NT2/D1 (cell line): ENCODE measurements around the gene CELSR2.

ENCODE experiments used
- DNase-seq: peaks from one replicate; pipeline ENCODE4 v3.0.0-alpha.2; 2011; ENCODE audit warnings: low read depth, low spot score
- H3K27me3 ChIP-seq: 2 replicates; pipeline ENCODE4 v1.6.0; 2011; ENCODE audit warnings: mild to moderate bottlenecking; ENCODE audit not compliant: insufficient read length, insufficient read depth
- H3K36me3 ChIP-seq: 2 replicates; pipeline ENCODE4 v1.6.1; 2011; ENCODE audit warnings: mild to moderate bottlenecking, low read length, mixed read lengths; ENCODE audit not compliant: insufficient read depth, insufficient read length
- H3K4me1 ChIP-seq: 2 replicates; pipeline ENCODE4 v1.5.1; 2011; ENCODE audit not compliant: insufficient read depth, insufficient read length
- H3K4me3 ChIP-seq: 2 replicates; pipeline ENCODE4 v1.5.1; 2011; ENCODE audit warnings: low read depth; ENCODE audit not compliant: insufficient read length
- H3K9ac ChIP-seq: 2 replicates; pipeline ENCODE4 v1.6.0; 2011; ENCODE audit warnings: low read depth; ENCODE audit not compliant: insufficient read length
- H3K9me3 ChIP-seq: 2 replicates; pipeline ENCODE4 v1.5.1; 2011; ENCODE audit warnings: mild to moderate bottlenecking, low read length; ENCODE audit not compliant: insufficient read depth
- SUZ12 ChIP-seq: IDR thresholded peaks from 2 replicates; pipeline ENCODE4 v1.6.1; 2011; ENCODE audit not compliant: insufficient read length, insufficient read depth; ENCODE audit errors: extremely low read depth
- YY1 ChIP-seq: IDR thresholded peaks from 2 replicates; pipeline ENCODE4 v1.6.1; 2011; ENCODE audit not compliant: insufficient read length, insufficient read depth
- ZNF274 ChIP-seq: IDR thresholded peaks from 2 replicates; pipeline ENCODE4 v1.6.1; 2011; ENCODE audit warnings: mild to moderate bottlenecking, low read depth, low read length

Gene CELSR2

GRCh38 chr1:109248797-109249629 is at the start of gene CELSR2:
TSS of gene CELSR2 (plus strand) at chr1:109249539. CDS start at chr1:109250080, 541 bp downstream.
- peaks cover 30% of the 10 kb centered on the region for H3K36me3 ChIP-seq
- peaks cover 26% of the 10 kb centered on the region for H3K27me3 ChIP-seq
- DNase-seq, result peak; percentile 82
- peak within 1 kb of the TSS; percentile 78 for H3K9ac ChIP-seq
- no peaks in the 10 kb centered on the region for H3K9me3 ChIP-seq
- H3K4me1 ChIP-seq, result peaks cover 24% of the 10 kb centered on the region
- TF ChIP-seq ZNF274, result no peak
- no peak for TF ChIP-seq SUZ12
- no peak for TF ChIP-seq YY1
- H3K4me3 ChIP-seq, result peak within 1 kb of the TSS; percentile 68

GRCh38 chr1:109199710-109200109 is 49.6 kb upstream of the CELSR2 start:
- TF ChIP-seq SUZ12, result no peak
- TF ChIP-seq YY1, result no peak
- no peaks in the 10 kb centered on the region for H3K36me3 ChIP-seq
- DNase-seq, result no peak

GRCh38 chr1:109201123-109201703 is 48.1 kb upstream of the CELSR2 start:
- H3K9ac ChIP-seq, result no peak overlapping the region
- no peak for TF ChIP-seq SUZ12
- TF ChIP-seq ZNF274, result no peak
- TF ChIP-seq YY1, result no peak

More at GRCh38 chr1:109199710-109200109, 49.6 kb upstream of the CELSR2 start:
- Histone ChIP-seq H3K4me1 (peaks cover 4% of the 10 kb centered on the region), H3K4me3 (no peak overlapping the region), H3K9ac (no peak overlapping the region), H3K27me3 (no peaks in the 10 kb centered on the region), H3K9me3 (no peaks in the 10 kb centered on the region)

GRCh38 chr1:109204484-109204883 is 44.9 kb upstream of the CELSR2 start:
- Histone ChIP-seq H3K4me1 (peaks cover 4% of the 10 kb centered on the region), H3K4me3 (no peak overlapping the region), H3K9ac (no peak overlapping the region), H3K36me3 (no peaks in the 10 kb centered on the region), H3K9me3 (no peaks in the 10 kb centered on the region), H3K27me3 (peaks cover 3% of the 10 kb centered on the region)
- DNase-seq, result no peak
- TF ChIP-seq ZNF274 (no peak), YY1 (no peak), SUZ12 (no peak)

More at GRCh38 chr1:109201123-109201703, 48.1 kb upstream of the CELSR2 start:
- Histone ChIP-seq H3K9me3 (no peaks in the 10 kb centered on the region), H3K4me3 (no peak overlapping the region), H3K36me3 (no peaks in the 10 kb centered on the region), H3K4me1 (peaks cover 4% of the 10 kb centered on the region), H3K27me3 (no peaks in the 10 kb centered on the region)
- peak; percentile 64 for DNase-seq

- H3K36me3 ChIP-seq, result no peaks in the 10 kb centered on the region
- H3K9ac ChIP-seq, result no peak overlapping the region
- H3K27me3 ChIP-seq, result peaks cover 6% of the 10 kb centered on the region
- no peak overlapping the region for H3K4me3 ChIP-seq
- TF ChIP-seq YY1 (no peak), SUZ12 (no peak), ZNF274 (no peak)
- H3K9me3 ChIP-seq, result no peaks in the 10 kb centered on the region
- no peak for DNase-seq
- peaks cover 2% of the 10 kb centered on the region for H3K4me1 ChIP-seq
Observed at GRCh38 chr1:109206339-109206738, 43.0 kb upstream of the CELSR2 start.

- no peak overlapping the region for H3K9ac ChIP-seq
- no peaks in the 10 kb centered on the region for H3K9me3 ChIP-seq
- no peak overlapping the region for H3K4me3 ChIP-seq
- H3K36me3 ChIP-seq, result no peaks in the 10 kb centered on the region
- peaks cover 6% of the 10 kb centered on the region for H3K27me3 ChIP-seq
- no peaks in the 10 kb centered on the region for H3K4me1 ChIP-seq
- DNase-seq, result no peak
- TF ChIP-seq SUZ12 (no peak), ZNF274 (no peak), YY1 (no peak)
Observed at GRCh38 chr1:109207467-109208103, 41.8 kb upstream of the CELSR2 start.

- H3K9ac ChIP-seq, result no peak overlapping the region
- H3K27me3 ChIP-seq, result peaks cover 6% of the 10 kb centered on the region
- TF ChIP-seq ZNF274 (no peak), YY1 (no peak), SUZ12 (no peak)
- no peaks in the 10 kb centered on the region for H3K9me3 ChIP-seq
- no peaks in the 10 kb centered on the region for H3K4me1 ChIP-seq
- H3K36me3 ChIP-seq, result no peaks in the 10 kb centered on the region
- DNase-seq, result no peak
- H3K4me3 ChIP-seq, result no peak overlapping the region
Observed at GRCh38 chr1:109208394-109208793, 40.9 kb upstream of the CELSR2 start.
